ENCODE data around the gene IL2RA.

The IL2RA gene

GRCh38 chr10:5999440-6000165 lies 62.6 kb downstream of the IL2RA start:
- TF ChIP-seq CTCF (conservative IDR thresholded peaks at IDR 0.05; ENCODE audit: low read depth, low read length): no peak
- Histone ChIP-seq H3K79me2 (ENCODE audit: insufficient read depth, low read depth) (no peaks in the 10 kb centered on the region), H3K36me3 (ENCODE audit: insufficient read depth) (no peaks in the 10 kb centered on the region), H2AFZ (ENCODE audit: low read depth) (no peak overlapping the region), H4K20me1 (ENCODE audit: insufficient read depth) (no peaks in the 10 kb centered on the region), H3K27me3 (ENCODE audit: insufficient read depth, low read depth) (no peaks in the 10 kb centered on the region), H3K9ac (no peak overlapping the region), H3K4me2 (no peak overlapping the region), H3K4me3 (IDR thresholded peaks at IDR 0.05; ENCODE audit: insufficient read depth, low read depth, low read length) (no peak overlapping the region), H3K27ac (no peak overlapping the region), H3K4me1 (ENCODE audit: low read depth, poor library complexity, severe bottlenecking) (no peaks in the 10 kb centered on the region)

- no peak for TF ChIP-seq CTCF (conservative IDR thresholded peaks at IDR 0.05; ENCODE audit: low read depth, low read length)
- no peak overlapping the region for H2AFZ ChIP-seq (ENCODE audit: low read depth)
- no peak overlapping the region for H3K4me2 ChIP-seq
- H3K36me3 ChIP-seq (ENCODE audit: insufficient read depth): no peaks in the 10 kb centered on the region
- H3K79me2 ChIP-seq (ENCODE audit: insufficient read depth, low read depth): no peaks in the 10 kb centered on the region
- H3K4me3 ChIP-seq (IDR thresholded peaks at IDR 0.05; ENCODE audit: insufficient read depth, low read depth, low read length): no peak overlapping the region
- no peak overlapping the region for H3K27ac ChIP-seq
- no peaks in the 10 kb centered on the region for H4K20me1 ChIP-seq (ENCODE audit: insufficient read depth)
- no peak overlapping the region for H3K9ac ChIP-seq
- H3K4me1 ChIP-seq (ENCODE audit: low read depth, poor library complexity, severe bottlenecking): no peaks in the 10 kb centered on the region
- H3K27me3 ChIP-seq (ENCODE audit: insufficient read depth, low read depth): no peaks in the 10 kb centered on the region
Measured at GRCh38 chr10:5996696-5997095, 65.5 kb downstream of the IL2RA start.

GRCh38 chr10:5992398-5992797 lies 69.8 kb downstream of the IL2RA start:
- no peak for TF ChIP-seq CTCF (conservative IDR thresholded peaks at IDR 0.05; ENCODE audit: low read depth, low read length)
- H3K36me3 ChIP-seq (ENCODE audit: insufficient read depth): no peaks in the 10 kb centered on the region
- H3K27ac ChIP-seq: no peak overlapping the region
- no peaks in the 10 kb centered on the region for H3K79me2 ChIP-seq (ENCODE audit: insufficient read depth, low read depth)
- no peak overlapping the region for H3K9ac ChIP-seq
- no peaks in the 10 kb centered on the region for H4K20me1 ChIP-seq (ENCODE audit: insufficient read depth)
- H2AFZ ChIP-seq (ENCODE audit: low read depth): no peak overlapping the region
- H3K4me1 ChIP-seq (ENCODE audit: low read depth, poor library complexity, severe bottlenecking): peaks cover 4% of the 10 kb centered on the region
- H3K27me3 ChIP-seq (ENCODE audit: insufficient read depth, low read depth): no peaks in the 10 kb centered on the region
- no peak overlapping the region for H3K4me2 ChIP-seq
- no peak overlapping the region for H3K4me3 ChIP-seq (IDR thresholded peaks at IDR 0.05; ENCODE audit: insufficient read depth, low read depth, low read length)

GRCh38 chr10:5991708-5992107 lies 70.5 kb downstream of the IL2RA start:
- H3K27me3 ChIP-seq (ENCODE audit: insufficient read depth, low read depth): no peaks in the 10 kb centered on the region
- H3K36me3 ChIP-seq (ENCODE audit: insufficient read depth): no peaks in the 10 kb centered on the region
- no peak overlapping the region for H3K4me3 ChIP-seq (IDR thresholded peaks at IDR 0.05; ENCODE audit: insufficient read depth, low read depth, low read length)
- no peak for TF ChIP-seq CTCF (conservative IDR thresholded peaks at IDR 0.05; ENCODE audit: low read depth, low read length)
- H3K4me2 ChIP-seq: no peak overlapping the region
- H2AFZ ChIP-seq (ENCODE audit: low read depth): no peak overlapping the region
- H3K27ac ChIP-seq: no peak overlapping the region
- peaks cover 4% of the 10 kb centered on the region for H3K4me1 ChIP-seq (ENCODE audit: low read depth, poor library complexity, severe bottlenecking)
- no peaks in the 10 kb centered on the region for H4K20me1 ChIP-seq (ENCODE audit: insufficient read depth)
- no peaks in the 10 kb centered on the region for H3K79me2 ChIP-seq (ENCODE audit: insufficient read depth, low read depth)
- no peak overlapping the region for H3K9ac ChIP-seq

Data from KMS-11 (cell line).